Activated naive CD4-positive, alpha-beta T cell treated with anti-CD3 and anti-CD28 coated beads, Interleukin-2, amount 50 U/mL, for 24 hours (primary cell): ENCODE results near the gene IGLL5.

Experiments used
- H3K27ac Mint-ChIP-seq: one replicate; pipeline ENCODE4 v1.8.0; 2021; ENCODE audit warnings: mild to moderate bottlenecking, mixed read lengths
- H3K27me3 Mint-ChIP-seq: one replicate; pipeline ENCODE4 v1.8.0; 2021; ENCODE audit warnings: mixed read lengths
- H3K36me3 Mint-ChIP-seq: one replicate; pipeline ENCODE4 v1.8.0; 2021; ENCODE audit warnings: mixed read lengths
- H3K4me1 Mint-ChIP-seq: one replicate; pipeline ENCODE4 v1.8.0; 2021; ENCODE audit warnings: mixed read lengths
- H3K4me3 Mint-ChIP-seq: one replicate; pipeline ENCODE4 v1.8.0; 2021; ENCODE audit warnings: mild to moderate bottlenecking, mixed read lengths
- H3K9me3 Mint-ChIP-seq: one replicate; pipeline ENCODE4 v1.8.0; 2021; ENCODE audit warnings: mixed read lengths

Gene IGLL5

GRCh38 chr22:22922954-22923319, 35.3 kb downstream of the IGLL5 start:
- H3K4me3 Mint-ChIP-seq, result no peak overlapping the region
- H3K4me1 Mint-ChIP-seq, result no peaks in the 10 kb centered on the region

GRCh38 chr22:22923379-22923778, 35.8 kb downstream of the IGLL5 start:
- Mint-ChIP-seq H3K27ac (no peak overlapping the region), H3K36me3 (no peaks in the 10 kb centered on the region), H3K27me3 (no peaks in the 10 kb centered on the region), H3K9me3 (no peaks in the 10 kb centered on the region), H3K4me3 (no peak overlapping the region), H3K4me1 (peaks cover 4% of the 10 kb centered on the region)

More at GRCh38 chr22:22922954-22923319, 35.3 kb downstream of the IGLL5 start:
- Mint-ChIP-seq H3K36me3 (no peaks in the 10 kb centered on the region), H3K9me3 (no peaks in the 10 kb centered on the region), H3K27ac (no peak overlapping the region), H3K27me3 (no peaks in the 10 kb centered on the region)

GRCh38 chr22:22923930-22924329, 36.3 kb downstream of the IGLL5 start:
- H3K4me1 Mint-ChIP-seq, result peaks cover 9% of the 10 kb centered on the region
- no peaks in the 10 kb centered on the region for H3K9me3 Mint-ChIP-seq
- no peak overlapping the region for H3K27ac Mint-ChIP-seq
- no peak overlapping the region for H3K4me3 Mint-ChIP-seq
- no peaks in the 10 kb centered on the region for H3K36me3 Mint-ChIP-seq
- H3K27me3 Mint-ChIP-seq, result no peaks in the 10 kb centered on the region

GRCh38 chr22:22924369-22925145, 36.9 kb downstream of the IGLL5 start:
- H3K4me3 Mint-ChIP-seq, result no peak overlapping the region
- no peaks in the 10 kb centered on the region for H3K36me3 Mint-ChIP-seq
- peaks cover 10% of the 10 kb centered on the region for H3K4me1 Mint-ChIP-seq
- H3K9me3 Mint-ChIP-seq, result no peaks in the 10 kb centered on the region
- no peak overlapping the region for H3K27ac Mint-ChIP-seq
- H3K27me3 Mint-ChIP-seq, result no peaks in the 10 kb centered on the region

GRCh38 chr22:22925146-22925804, 37.7 kb downstream of the IGLL5 start:
- no peak overlapping the region for H3K4me3 Mint-ChIP-seq
- peak overlapping the region; percentile 2 for H3K27ac Mint-ChIP-seq
- peaks cover 10% of the 10 kb centered on the region for H3K4me1 Mint-ChIP-seq
- no peaks in the 10 kb centered on the region for H3K27me3 Mint-ChIP-seq
- no peaks in the 10 kb centered on the region for H3K36me3 Mint-ChIP-seq
- H3K9me3 Mint-ChIP-seq, result no peaks in the 10 kb centered on the region

- Mint-ChIP-seq H3K36me3 (no peaks in the 10 kb centered on the region), H3K4me1 (peaks cover 10% of the 10 kb centered on the region), H3K4me3 (no peak overlapping the region), H3K27me3 (no peaks in the 10 kb centered on the region), H3K9me3 (no peaks in the 10 kb centered on the region), H3K27ac (peak overlapping the region; percentile 2)
These were observed 38.3 kb downstream of the IGLL5 start for GRCh38 chr22:22925805-22926369.

- Mint-ChIP-seq H3K27me3 (no peaks in the 10 kb centered on the region), H3K4me3 (no peak overlapping the region), H3K27ac (no peak overlapping the region), H3K4me1 (peaks cover 10% of the 10 kb centered on the region), H3K36me3 (no peaks in the 10 kb centered on the region), H3K9me3 (no peaks in the 10 kb centered on the region)
These were observed 39.0 kb downstream of the IGLL5 start for GRCh38 chr22:22926370-22927195.

- Mint-ChIP-seq H3K36me3 (no peaks in the 10 kb centered on the region), H3K4me3 (no peak overlapping the region), H3K27ac (no peak overlapping the region), H3K4me1 (peaks cover 10% of the 10 kb centered on the region), H3K9me3 (no peaks in the 10 kb centered on the region), H3K27me3 (no peaks in the 10 kb centered on the region)
These were observed 39.7 kb downstream of the IGLL5 start for GRCh38 chr22:22927196-22927887.

- Mint-ChIP-seq H3K9me3 (no peaks in the 10 kb centered on the region), H3K4me3 (no peak overlapping the region), H3K27me3 (no peaks in the 10 kb centered on the region), H3K27ac (no peak overlapping the region), H3K36me3 (no peaks in the 10 kb centered on the region), H3K4me1 (peaks cover 10% of the 10 kb centered on the region)
These were observed 40.5 kb downstream of the IGLL5 start for GRCh38 chr22:22927888-22928665.

GRCh38 chr22:22928666-22929380, 41.2 kb downstream of the IGLL5 start:
- peak overlapping the region; percentile 80 for H3K27ac Mint-ChIP-seq

GRCh38 chr22:22929381-22930221, 42.0 kb downstream of the IGLL5 start:
- Mint-ChIP-seq H3K27me3 (no peaks in the 10 kb centered on the region), H3K9me3 (no peaks in the 10 kb centered on the region), H3K4me3 (no peak overlapping the region), H3K36me3 (no peaks in the 10 kb centered on the region), H3K27ac (peak overlapping the region; percentile 80), H3K4me1 (peaks cover 10% of the 10 kb centered on the region)

More at GRCh38 chr22:22928666-22929380, 41.2 kb downstream of the IGLL5 start:
- H3K9me3 Mint-ChIP-seq, result no peaks in the 10 kb centered on the region
- H3K27me3 Mint-ChIP-seq, result no peaks in the 10 kb centered on the region
- no peaks in the 10 kb centered on the region for H3K36me3 Mint-ChIP-seq
- H3K4me3 Mint-ChIP-seq, result no peak overlapping the region
- H3K4me1 Mint-ChIP-seq, result peaks cover 10% of the 10 kb centered on the region

GRCh38 chr22:22930222-22930497, 42.5 kb downstream of the IGLL5 start:
- Mint-ChIP-seq H3K4me1 (peaks cover 10% of the 10 kb centered on the region), H3K27ac (no peak overlapping the region), H3K9me3 (no peaks in the 10 kb centered on the region), H3K27me3 (no peaks in the 10 kb centered on the region), H3K4me3 (no peak overlapping the region), H3K36me3 (no peaks in the 10 kb centered on the region)
